SU-DHL-6 (cell line): ENCODE results near the gene COQ8A.

Experiments
- H2AFZ ChIP-seq: fragments of 200-600 bp; sonication (generic); 2 replicates; pipeline ENCODE4 v1.6.1; 2014; ENCODE audit warnings: low read depth, mild to moderate bottlenecking, moderate library complexity, mixed read lengths, antibody characterized with exemption, low read length; ENCODE audit not compliant: severe bottlenecking
- H3F3A ChIP-seq: fragments of 200-600 bp; shearing (Covaris generic); 2 replicates; pipeline ENCODE4 v1.6.0; 2016; ENCODE audit warnings: antibody characterized with exemption, mild to moderate bottlenecking; ENCODE audit not compliant: insufficient read depth
- H3K27ac ChIP-seq: fragments of 200-600 bp; sonication (generic); 2 replicates; pipeline ENCODE4 v1.5.1; 2016; ENCODE audit warnings: low read depth, mild to moderate bottlenecking, low read length, moderate library complexity, mixed read lengths
- H3K27me3 ChIP-seq: fragments of 200-600 bp; sonication (generic), shearing (Covaris generic); 2 replicates; pipeline ENCODE4 v1.6.0; 2014; ENCODE audit warnings: mild to moderate bottlenecking, low read length
- H3K36me3 ChIP-seq: fragments of 200-600 bp; sonication (generic); 2 replicates; pipeline ENCODE4 v1.6.1; 2014; ENCODE audit warnings: mild to moderate bottlenecking, low read length, mixed read lengths
- H3K4me2 ChIP-seq: fragments of 300-600, 200-600 bp; shearing (Covaris generic), sonication (generic); 2 replicates; pipeline ENCODE4 v1.6.0; 2014; ENCODE audit warnings: low read length, low read depth, mild to moderate bottlenecking; ENCODE audit not compliant: poor library complexity, severe bottlenecking
- H3K4me3 ChIP-seq: fragments of 200-600 bp; sonication (generic); 2 replicates; pipeline ENCODE4 v1.5.1; 2014; ENCODE audit warnings: antibody characterized with exemption, low read length, mild to moderate bottlenecking, mixed read lengths; ENCODE audit not compliant: insufficient read depth, poor library complexity, severe bottlenecking
- H3K79me2 ChIP-seq: fragments of 200-600 bp; sonication (generic); 2 replicates; pipeline ENCODE4 v1.6.1; 2014; ENCODE audit warnings: mild to moderate bottlenecking, low read length, moderate library complexity; ENCODE audit not compliant: insufficient read depth
- H3K9ac ChIP-seq: fragments of 200-600 bp; sonication (generic); 2 replicates; pipeline ENCODE4 v1.7.0; 2014; ENCODE audit warnings: mild to moderate bottlenecking, low read length
- H3K9me2 ChIP-seq: fragments of 200-600 bp; sonication (generic); replicated peaks from 2 replicates; pipeline ENCODE4 v1.6.1; 2014; ENCODE audit warnings: low read length; ENCODE audit not compliant: insufficient read depth
- H3K9me3 ChIP-seq: fragments of 200-600 bp; sonication (generic); 2 replicates; pipeline ENCODE4 v1.6.1; 2014; ENCODE audit warnings: low read length, mixed read lengths; ENCODE audit not compliant: insufficient read depth
- H4K20me1 ChIP-seq: fragments of 200-600 bp; sonication (generic); 2 replicates; pipeline ENCODE4 v1.6.1; 2014; ENCODE audit warnings: low read depth, mild to moderate bottlenecking, antibody characterized with exemption, low read length, moderate library complexity, mixed read lengths
- EZH2phosphoT487 ChIP-seq: fragments of 200-600 bp; sonication (generic), shearing (Covaris generic); conservative IDR thresholded peaks from 2 replicates; pipeline ENCODE4 v1.6.1; 2018; ENCODE audit warnings: mild to moderate bottlenecking, antibody characterized with exemption, low read length, moderate library complexity, mixed read lengths
- TF ChIP-seq, protein P1 (sequence below): fragments of 200-600 bp; sonication (generic); IDR thresholded peaks from one replicate; pipeline ENCODE4 v1.5.1; 2017; ENCODE audit warnings: antibody characterized with exemption, mild to moderate bottlenecking, low read length, moderate library complexity; ENCODE audit not compliant: insufficient read depth, poor library complexity, severe bottlenecking

The COQ8A gene

GRCh38 chr1:226989085-226989920 is 49.2 kb downstream of the COQ8A start:
- no peak overlapping the region for H3K27ac ChIP-seq
- H3F3A ChIP-seq, result no peaks in the 10 kb centered on the region
- no peak overlapping the region for H3K9ac ChIP-seq
- no peaks in the 10 kb centered on the region for H3K27me3 ChIP-seq
- H3K4me3 ChIP-seq, result no peak overlapping the region
- no peaks in the 10 kb centered on the region for H3K79me2 ChIP-seq
- H3K9me3 ChIP-seq, result no peaks in the 10 kb centered on the region
- no peak overlapping the region for H3K4me2 ChIP-seq
- no peaks in the 10 kb centered on the region for H3K9me2 ChIP-seq
- TF ChIP-seq EZH2phosphoT487, result no peak
- TF ChIP-seq, protein P1, sequence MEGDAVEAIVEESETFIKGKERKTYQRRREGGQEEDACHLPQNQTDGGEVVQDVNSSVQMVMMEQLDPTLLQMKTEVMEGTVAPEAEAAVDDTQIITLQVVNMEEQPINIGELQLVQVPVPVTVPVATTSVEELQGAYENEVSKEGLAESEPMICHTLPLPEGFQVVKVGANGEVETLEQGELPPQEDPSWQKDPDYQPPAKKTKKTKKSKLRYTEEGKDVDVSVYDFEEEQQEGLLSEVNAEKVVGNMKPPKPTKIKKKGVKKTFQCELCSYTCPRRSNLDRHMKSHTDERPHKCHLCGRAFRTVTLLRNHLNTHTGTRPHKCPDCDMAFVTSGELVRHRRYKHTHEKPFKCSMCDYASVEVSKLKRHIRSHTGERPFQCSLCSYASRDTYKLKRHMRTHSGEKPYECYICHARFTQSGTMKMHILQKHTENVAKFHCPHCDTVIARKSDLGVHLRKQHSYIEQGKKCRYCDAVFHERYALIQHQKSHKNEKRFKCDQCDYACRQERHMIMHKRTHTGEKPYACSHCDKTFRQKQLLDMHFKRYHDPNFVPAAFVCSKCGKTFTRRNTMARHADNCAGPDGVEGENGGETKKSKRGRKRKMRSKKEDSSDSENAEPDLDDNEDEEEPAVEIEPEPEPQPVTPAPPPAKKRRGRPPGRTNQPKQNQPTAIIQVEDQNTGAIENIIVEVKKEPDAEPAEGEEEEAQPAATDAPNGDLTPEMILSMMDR, result no peak
- H4K20me1 ChIP-seq, result no peaks in the 10 kb centered on the region
- no peak overlapping the region for H2AFZ ChIP-seq
- H3K36me3 ChIP-seq, result no peaks in the 10 kb centered on the region

DNA sequence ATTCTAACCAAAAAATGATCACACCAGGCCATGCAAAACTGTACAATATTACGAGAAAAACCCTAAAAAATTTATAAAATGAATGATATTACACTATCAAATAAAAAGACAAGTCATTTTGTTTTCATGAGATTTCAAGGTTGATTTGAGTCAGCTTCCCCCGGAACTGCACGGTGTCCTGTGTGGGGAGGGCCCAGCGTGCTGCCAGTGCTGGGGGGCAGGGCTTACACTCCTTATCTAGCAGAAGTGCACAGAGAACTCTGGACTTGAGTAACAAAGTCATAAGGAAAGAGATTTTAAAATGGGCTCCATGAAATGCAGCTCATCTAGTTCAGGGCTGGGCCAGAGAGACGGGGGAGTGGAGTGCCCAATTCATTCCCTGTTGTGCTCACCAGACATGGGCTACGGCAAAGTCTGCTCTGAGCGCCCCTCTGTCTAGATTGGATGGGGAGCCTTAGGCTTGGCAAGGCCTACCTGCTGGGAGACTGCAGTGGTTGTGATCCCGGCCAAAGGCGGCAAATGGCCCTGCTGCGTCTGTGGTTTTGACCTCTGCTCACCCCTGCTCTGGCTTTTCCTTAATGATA is 50.1 kb downstream of the COQ8A start:
- Histone ChIP-seq H3K4me2 (no peak overlapping the region), H3K9me3 (no peaks in the 10 kb centered on the region), H2AFZ (no peak overlapping the region), H3F3A (no peaks in the 10 kb centered on the region), H3K9me2 (no peaks in the 10 kb centered on the region), H3K79me2 (no peaks in the 10 kb centered on the region), H3K36me3 (no peaks in the 10 kb centered on the region), H4K20me1 (no peaks in the 10 kb centered on the region), H3K27me3 (no peaks in the 10 kb centered on the region), H3K4me3 (no peak overlapping the region), H3K9ac (no peak overlapping the region), H3K27ac (no peak overlapping the region)
- no peak for TF ChIP-seq EZH2phosphoT487
- TF ChIP-seq, protein P1, result no peak

DNA sequence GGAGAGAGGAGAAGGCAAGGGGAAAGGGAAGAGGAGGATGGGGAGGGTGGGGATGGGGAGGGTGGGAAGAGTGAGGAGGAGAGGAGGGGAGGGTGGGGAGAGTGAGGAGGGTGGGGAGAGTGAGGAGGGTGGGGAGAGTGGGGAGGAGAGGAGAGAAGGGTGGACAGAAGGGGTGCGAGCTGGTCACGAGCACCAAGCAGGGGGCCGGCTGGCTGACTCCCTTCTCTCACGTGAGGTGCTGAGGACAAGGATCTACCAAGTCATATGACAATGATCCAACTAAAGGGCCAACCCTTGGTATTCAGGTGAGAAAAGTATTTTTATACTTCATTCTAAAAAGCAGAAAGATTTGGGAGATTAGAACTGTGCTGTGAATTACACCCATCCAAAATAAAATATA is 51.8 kb downstream of the COQ8A start:
- no peaks in the 10 kb centered on the region for H3K79me2 ChIP-seq
- H3K36me3 ChIP-seq, result no peaks in the 10 kb centered on the region
- no peaks in the 10 kb centered on the region for H3K9me2 ChIP-seq
- H4K20me1 ChIP-seq, result no peaks in the 10 kb centered on the region
- H3K9me3 ChIP-seq, result no peaks in the 10 kb centered on the region
- TF ChIP-seq, protein P1, result no peak
- TF ChIP-seq EZH2phosphoT487, result no peak
- H3K4me3 ChIP-seq, result no peak overlapping the region
- no peaks in the 10 kb centered on the region for H3K27me3 ChIP-seq
- no peak overlapping the region for H3K4me2 ChIP-seq
- H3K9ac ChIP-seq, result no peak overlapping the region
- H3F3A ChIP-seq, result no peaks in the 10 kb centered on the region
- no peak overlapping the region for H2AFZ ChIP-seq
- H3K27ac ChIP-seq, result no peak overlapping the region
